HepG2 (cell line): Measurements from ENCODE around the gene SPRED2. TPM values are rescaled to one million over a fixed set of nuclear protein-coding genes. Genes with fewer than 3 reads are reported as not detected.
A peak's percentile ranks its signal among the peaks of the same experiment; 100 is the strongest.

Source experiments
- AGO2 ChIP-seq: fragments of 200-400 bp; formaldehyde crosslinking; optimal IDR thresholded peaks from 2 replicates; pipeline ENCODE3; 2017; ENCODE audit warnings: mild to moderate bottlenecking, low read depth, low read length, moderate library complexity
- ATF3 ChIP-seq: sonication (generic); formaldehyde crosslinking; IDR thresholded peaks from 2 replicates; pipeline ENCODE4 v1.4.0; 2020; ENCODE audit warnings: missing genetic modification reagents
- CTCF ChIP-seq: sonication (generic); formaldehyde crosslinking; IDR thresholded peaks from 2 replicates; pipeline ENCODE4 v1.5.0; 2020; ENCODE audit warnings: mild to moderate bottlenecking, missing genetic modification reagents, moderate library complexity
- GLMP ChIP-seq: sonication (generic); formaldehyde crosslinking; IDR thresholded peaks from 2 replicates; pipeline ENCODE4 v1.9.0; 2021; ENCODE audit warnings: missing genetic modification reagents, mild to moderate bottlenecking, borderline replicate concordance
- HMGXB4 ChIP-seq, 2 experiments: sonication (generic) in 1 of 2; formaldehyde crosslinking in 1 of 2; IDR thresholded peaks; 2 replicates each; pipeline versions ENCODE4 v1.4.0 to v1.6.1; 2018 to 2020; ENCODE audit warnings: missing genetic modification reagents in 2 of 2, borderline replicate concordance in 1 of 2, low read depth in 1 of 2, mild to moderate bottlenecking in 1 of 2, missing biosample characterization in 1 of 2
- IKZF5 ChIP-seq: IDR thresholded peaks from 2 replicates; pipeline ENCODE4 v1.6.1; 2018; ENCODE audit warnings: missing genetic modification reagents, mild to moderate bottlenecking, missing compliant biosample characterization
- MAX ChIP-seq: IDR thresholded peaks from 2 replicates; pipeline ENCODE4 v1.6.1; 2012; ENCODE audit warnings: inconsistent platforms
- NFE2L1 ChIP-seq: sonication (generic); formaldehyde crosslinking; IDR thresholded peaks from 2 replicates; pipeline ENCODE4 v1.4.0; 2020; ENCODE audit warnings: missing genetic modification reagents, mild to moderate bottlenecking, borderline replicate concordance
- POLR2AphosphoS2 ChIP-seq: IDR thresholded peaks from 2 replicates; pipeline ENCODE4 v1.6.1; 2011; ENCODE audit warnings: low read depth, low read length, improper control_type of control experiment
- SRSF9 ChIP-seq: fragments of 200-400 bp; formaldehyde crosslinking; IDR thresholded peaks from 2 replicates; pipeline ENCODE4 v1.6.1; 2018; ENCODE audit warnings: borderline replicate concordance, mild to moderate bottlenecking, low read depth, low read length; ENCODE audit not compliant: insufficient read depth, poor library complexity, severe bottlenecking
- TBL1XR1 ChIP-seq: fragments of 150-350 bp; IDR thresholded peaks from 2 replicates; pipeline ENCODE4 v1.6.1; 2014; ENCODE audit warnings: borderline replicate concordance, low read length; ENCODE audit not compliant: partially characterized antibody
- TBX2 ChIP-seq: sonication (generic); formaldehyde crosslinking; IDR thresholded peaks from 2 replicates; pipeline ENCODE4 v1.5.0; 2020; ENCODE audit warnings: missing genetic modification reagents, mild to moderate bottlenecking, borderline replicate concordance
- ZNF253 ChIP-seq: sonication (generic); formaldehyde crosslinking; IDR thresholded peaks from 2 replicates; pipeline ENCODE4 v1.8.0; 2022; ENCODE audit warnings: mild to moderate bottlenecking, missing genetic modification reagents, borderline replicate concordance
- ZNF292 ChIP-seq: sonication (generic); formaldehyde crosslinking; IDR thresholded peaks from 2 replicates; pipeline ENCODE4 v1.8.1; 2022; ENCODE audit warnings: mild to moderate bottlenecking, low read depth, missing genetic modification reagents, borderline replicate concordance
- ZNF343 ChIP-seq: sonication (generic); formaldehyde crosslinking; IDR thresholded peaks from 2 replicates; pipeline ENCODE4 v1.4.0; 2020; ENCODE audit warnings: mild to moderate bottlenecking, missing genetic modification reagents
- ZNF503 ChIP-seq: sonication (generic); formaldehyde crosslinking; IDR thresholded peaks from 2 replicates; pipeline ENCODE4 v1.4.0; 2020; ENCODE audit warnings: missing genetic modification reagents
- ZNF713 ChIP-seq: sonication (generic); formaldehyde crosslinking; IDR thresholded peaks from 2 replicates; pipeline ENCODE4 v1.4.0; 2020; ENCODE audit warnings: mild to moderate bottlenecking, missing genetic modification reagents
- ZNF761 ChIP-seq: sonication (generic); formaldehyde crosslinking; conservative IDR thresholded peaks from 2 replicates; pipeline ENCODE4 v1.4.0; 2020; ENCODE audit warnings: mild to moderate bottlenecking, missing genetic modification reagents
- ZNF841 ChIP-seq: sonication (generic); formaldehyde crosslinking; IDR thresholded peaks from 2 replicates; pipeline ENCODE4 v1.8.1; 2023; ENCODE audit warnings: missing genetic modification reagents, borderline replicate concordance
- polyA plus RNA-seq, 8 experiments: library from polyadenylated mRNA; depleted of rRNA in 3 of 8; stranded (reverse) in 7 of 8; unstranded in 1 of 8; fragments of >200 nt; fragmentation: Illumina TruSeq in 4 of 8; extraction: Trizol in 4 of 8; gene quantifications; 2 replicates each; pipeline versions ENCODE4 v1.2.1 to v1.2.3, GENCODE V29; 2011 to 2016; ENCODE audit warnings: low read depth in 4 of 8, missing spikeins in 1 of 8, mixed read lengths in 1 of 8; ENCODE audit not compliant: insufficient read depth in 1 of 8
- total RNA-seq, 5 experiments: library from RNA; depleted of rRNA; stranded (reverse); fragments of >200 nt; fragmentation: Illumina TruSeq; extraction: Trizol; gene quantifications; 2 replicates each; pipeline ENCODE4 v1.2.3, GENCODE V29; 2016; ENCODE audit warnings: low read depth in 1 of 5

SPRED2 gene
- total and polyA plus RNA-seq, 2 of the 13 experiments (the other 11 are each of a cell fraction or from before 2014, with no cell fraction given) = 13.0 to 37.0 TPM

- TF ChIP-seq IKZF5 (CRISPR knock-in tag) = 0 out of 2 replicates have a peak, but pooled peaks have one; percentile 39
- TF ChIP-seq ZNF343 (CRISPR knock-in tag) = no peak
- no peak for TF ChIP-seq ZNF841 (CRISPR knock-in tag)
- no peak for TF ChIP-seq ZNF761 (CRISPR knock-in tag)
- TF ChIP-seq AGO2 = no peak
- TF ChIP-seq HMGXB4 (CRISPR knock-in tag; IDR thresholded peaks at IDR 0.05; ENCODE audit: borderline replicate concordance in 1 of 2, low read depth in 1 of 2) = no peak
- peak; percentile 79 for TF ChIP-seq MAX
- no peak for TF ChIP-seq TBL1XR1
- no peak for TF ChIP-seq SRSF9
- no peak for TF ChIP-seq ZNF292 (CRISPR knock-in tag)
- 0 out of 2 replicates have a peak, but pooled peaks have one; percentile 10 for TF ChIP-seq ZNF503 (CRISPR knock-in tag)
- TF ChIP-seq ZNF713 (CRISPR knock-in tag) = no peak
- no peak for TF ChIP-seq ATF3 (CRISPR knock-in tag)
- no peak for TF ChIP-seq NFE2L1 (CRISPR knock-in tag)
- TF ChIP-seq CTCF (CRISPR knock-in tag) = no peak
- TF ChIP-seq ZNF253 (CRISPR knock-in tag) = no peak
- TF ChIP-seq GLMP (CRISPR knock-in tag) = no peak
- no peak for TF ChIP-seq POLR2AphosphoS2
- no peak for TF ChIP-seq TBX2
These were observed 68.3 kb downstream of the SPRED2 start (continued) for GRCh38 chr2:65363879-65364666.
